Measurements from ENCODE around the gene COL13A1.

Gene COL13A1

GRCh38 chr10:69944761-69945160 is 143.1 kb downstream of the COL13A1 start:
- DNase-seq (ENCODE audit: low read depth in 2 of 2) = no peak

GRCh38 chr10:69948261-69948660 is 146.6 kb downstream of the COL13A1 start:
- DNase-seq (ENCODE audit: low read depth in 2 of 2) = no peak

GRCh38 chr10:69949770-69950169 is 148.1 kb downstream of the COL13A1 start:
- DNase-seq (ENCODE audit: low read depth in 2 of 2) = no peak

- DNase-seq (ENCODE audit: low read depth in 2 of 2) = no peak
Measured at GRCh38 chr10:69951658-69952057, 150.0 kb downstream of the COL13A1 start.

GRCh38 chr10:69952069-69952800 is 150.5 kb downstream of the COL13A1 start:
- no peak for DNase-seq (ENCODE audit: low read depth in 2 of 2)

- no peak for DNase-seq (ENCODE audit: low read depth in 2 of 2)
Measured at GRCh38 chr10:69952821-69953221, 151.1 kb downstream of the COL13A1 start.

- no peak for DNase-seq (ENCODE audit: low read depth in 2 of 2)
Measured at GRCh38 chr10:69953851-69954250, 152.1 kb downstream of the COL13A1 start.

GRCh38 chr10:69955211-69955805 is 153.6 kb downstream of the COL13A1 start:
- no peak for DNase-seq (ENCODE audit: low read depth in 2 of 2)

GRCh38 chr10:69955897-69956740 is 154.4 kb downstream of the COL13A1 start:
- no peak for DNase-seq (ENCODE audit: low read depth in 2 of 2)

- DNase-seq (ENCODE audit: low read depth in 2 of 2) = no peak
Measured at GRCh38 chr10:69956741-69957230, 155.1 kb downstream of the COL13A1 start.

- DNase-seq (ENCODE audit: low read depth in 2 of 2) = no peak
Measured at GRCh38 chr10:69957241-69957885, 155.7 kb downstream of the COL13A1 start.

- DNase-seq (ENCODE audit: low read depth in 2 of 2) = no peak
Measured at GRCh38 chr10:69957886-69958555, 156.3 kb downstream of the COL13A1 start.

- DNase-seq (ENCODE audit: low read depth in 2 of 2) = no peak
Measured at GRCh38 chr10:69958556-69958902, 156.8 kb downstream of the COL13A1 start.

GRCh38 chr10:69959911-69960310 is 158.2 kb downstream of the COL13A1 start:
- no peak for DNase-seq (ENCODE audit: low read depth in 2 of 2)

- no peak for DNase-seq (ENCODE audit: low read depth in 2 of 2)
Measured at GRCh38 chr10:69960606-69960987, 158.9 kb downstream of the COL13A1 start.

GRCh38 chr10:69960988-69961880 is 159.5 kb downstream of the COL13A1 start:
- no peak for DNase-seq (ENCODE audit: low read depth in 2 of 2)

- DNase-seq (ENCODE audit: low read depth in 2 of 2) = no peak
Measured at GRCh38 chr10:69961881-69962745, 160.4 kb downstream of the COL13A1 start.

GRCh38 chr10:69962746-69963135 is 161.0 kb downstream of the COL13A1 start:
- no peak for DNase-seq (ENCODE audit: low read depth in 2 of 2)

- no peak for DNase-seq (ENCODE audit: low read depth in 2 of 2)
Measured at GRCh38 chr10:69963178-69963834, 161.6 kb downstream of the COL13A1 start.

Measured in activated CD4-positive, alpha-beta T cell treated with anti-CD3 and anti-CD28 coated beads for 24 hours (primary cell).